Lower leg skin (tissue), 3 donors: ENCODE results near the gene HEMK1.

Source experiments
- CTCF ChIP-seq, 3 donors: fragments of 450-650 bp; IDR thresholded peaks; one replicate each; pipeline ENCODE4 v1.5.1; 2016; ENCODE audit warnings: antibody characterized with exemption in 3 of 3, mild to moderate bottlenecking in 3 of 3, moderate library complexity in 2 of 3
- POLR2A ChIP-seq, 2 donors: fragments of 450-650 bp; IDR thresholded peaks; one replicate each; pipeline ENCODE4 v1.6.1; 2016 to 2017; ENCODE audit warnings: antibody characterized with exemption in 2 of 2, mild to moderate bottlenecking in 1 of 2, moderate library complexity in 1 of 2

- TF ChIP-seq CTCF (IDR thresholded peaks at IDR 0.05) (no peak), POLR2A (IDR thresholded peaks at IDR 0.05) (no peak)
These were observed 1.7 kb upstream of the HEMK1 start, which contains the start of gene C3orf18 for GRCh38 chr3:50567386-50568167.
